NCI-H82 treated with DMSO at 0.1 percent for 48 hours (cell line): ENCODE data around the gene TMEM80.

ENCODE experiments used
- DNase-seq: peaks from one replicate; lab custom pipeline; 2025; ENCODE audit not compliant: unreplicated experiment; lab: John Stamatoyannopoulos, UW

The TMEM80 gene

DNA sequence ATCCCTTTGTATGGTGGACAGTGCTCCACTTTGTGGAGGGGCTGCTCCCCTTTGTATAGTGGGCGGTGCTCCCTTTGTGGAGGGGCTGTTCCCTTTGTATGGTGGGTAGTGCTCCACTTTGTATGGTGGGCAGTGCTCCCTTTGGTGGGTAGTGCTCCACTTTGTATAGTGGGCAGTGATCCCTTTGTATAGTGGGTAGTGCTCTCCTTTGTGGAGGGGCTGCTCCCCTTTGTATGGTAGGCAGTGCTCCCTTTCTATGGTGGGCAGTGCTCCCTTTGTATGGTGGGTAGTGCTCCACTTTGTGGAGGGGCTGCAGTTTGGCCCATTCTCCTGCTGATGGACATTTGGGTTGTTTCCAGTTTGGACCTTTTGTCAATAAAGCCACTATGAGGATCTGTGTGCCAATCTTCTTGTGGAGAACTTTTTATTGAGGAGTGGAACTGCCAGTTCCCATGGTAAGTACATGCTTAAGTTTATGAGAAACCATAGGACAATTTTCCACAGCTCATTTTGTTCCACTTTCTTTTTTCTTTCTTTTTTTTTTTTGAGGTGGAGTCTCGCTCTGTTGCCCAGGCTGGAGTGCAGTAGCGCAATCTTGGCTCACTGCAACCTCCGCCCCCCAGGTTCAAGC, 47.1 kb downstream of the TMEM80 start:
- DNase-seq, result no peak

DNA sequence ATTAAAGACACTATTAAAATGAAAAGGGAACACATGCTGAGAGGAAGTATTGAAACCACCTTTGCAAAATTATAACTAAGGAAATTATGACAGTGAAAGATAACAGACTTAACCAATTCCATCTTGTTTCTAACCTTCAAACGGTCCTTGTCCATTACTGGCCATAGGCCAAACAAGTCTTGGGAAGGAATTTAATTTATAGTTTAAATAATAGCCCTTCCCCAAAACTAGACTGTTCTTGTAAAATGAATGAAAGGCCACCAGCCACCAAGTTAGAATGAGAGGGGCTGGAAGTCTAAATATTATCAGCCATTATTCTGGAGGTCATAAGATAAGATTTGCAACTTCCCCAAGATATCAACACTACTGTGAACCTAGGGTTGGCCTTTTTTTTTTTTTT, 49.8 kb downstream of the TMEM80 start:
- no peak for DNase-seq

DNA sequence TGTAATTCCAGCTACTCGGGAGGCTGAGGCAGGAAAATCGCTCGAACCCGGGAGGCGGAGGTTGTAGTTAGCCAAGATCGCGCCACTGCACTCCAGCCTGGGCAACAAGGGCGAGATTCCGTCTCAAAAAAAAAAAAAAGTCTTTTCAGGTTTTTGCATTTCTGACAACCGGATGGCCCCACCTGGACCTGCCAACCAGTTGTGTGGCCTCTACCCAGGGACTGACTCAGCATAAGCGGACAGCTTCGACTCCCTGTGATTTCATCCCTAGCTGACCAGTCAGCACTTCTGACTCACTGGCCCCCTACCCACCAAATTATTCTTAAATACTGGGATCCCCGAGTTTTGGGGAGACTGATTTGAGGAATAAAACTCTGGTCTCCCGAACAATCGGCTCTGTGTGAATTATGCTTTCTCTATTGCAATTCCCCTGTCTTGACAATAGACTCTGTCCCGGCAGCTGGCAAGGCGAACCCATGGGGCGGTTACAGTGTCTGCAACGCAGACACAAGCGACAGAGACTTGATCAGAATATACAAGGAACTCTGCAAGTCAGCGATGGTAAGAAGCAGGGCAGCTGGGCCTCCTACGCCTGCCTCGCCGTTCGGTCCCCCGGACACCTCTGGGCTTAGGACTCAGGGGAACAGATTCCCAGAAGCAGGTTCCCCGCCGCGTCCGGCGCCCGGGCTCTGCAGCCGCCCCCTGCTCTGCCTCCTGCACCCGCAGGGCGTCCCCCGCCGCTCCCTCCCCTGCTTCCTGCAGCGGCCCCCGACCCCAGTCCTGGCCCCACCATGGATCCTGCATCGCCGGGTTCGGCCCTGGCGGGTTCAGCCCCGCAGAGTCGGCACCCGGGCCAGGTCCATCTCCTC, 50.9 kb downstream of the TMEM80 start:
- DNase-seq, result no peak

DNA sequence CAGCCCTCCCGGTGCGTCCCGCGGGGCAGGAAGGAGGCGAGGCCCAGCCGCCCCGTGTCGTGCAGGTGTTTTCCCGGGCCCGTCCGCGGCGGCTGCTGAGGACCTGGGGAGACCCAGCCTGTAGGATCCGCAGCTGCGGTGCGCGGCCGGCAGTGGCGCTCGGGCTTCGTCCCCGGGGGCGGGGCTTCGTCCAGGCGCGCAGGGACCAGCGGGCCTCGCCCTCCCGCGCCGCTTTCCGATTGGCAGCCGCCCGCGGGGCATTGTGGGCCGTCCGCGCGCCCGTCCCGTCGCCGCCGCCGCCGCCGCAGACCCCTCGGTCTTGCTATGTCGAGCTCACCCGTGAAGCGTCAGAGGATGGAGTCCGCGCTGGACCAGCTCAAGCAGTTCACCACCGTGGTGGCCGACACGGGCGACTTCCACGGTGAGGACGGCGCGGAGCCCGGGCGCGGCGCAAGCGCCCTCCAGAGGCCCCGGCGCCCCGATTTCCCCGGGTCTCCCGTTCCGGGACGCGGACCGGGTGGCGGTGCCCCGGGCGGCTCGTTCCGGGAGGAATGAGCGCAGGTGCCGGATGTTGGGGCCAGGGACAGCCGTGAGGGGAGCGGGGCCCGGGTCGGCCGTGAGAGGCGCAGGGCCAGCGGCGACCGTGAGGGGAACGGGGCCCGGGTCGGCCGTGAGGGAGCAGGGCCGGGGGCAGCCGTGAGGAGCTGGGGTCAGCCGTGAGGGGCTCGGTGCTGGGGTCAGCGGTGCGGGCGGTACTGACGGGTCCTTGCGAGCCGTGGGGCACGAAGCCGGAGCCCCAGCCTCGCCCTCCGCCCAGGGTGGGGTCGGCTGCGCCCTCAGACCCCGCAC, 51.8 kb downstream of the TMEM80 start, which contains the start of gene TALDO1:
TSS of gene TALDO1 (plus strand) at position 307 of the 849 bp plus-strand sequence. CDS start at position 325, 18 bp downstream.
- DNase-seq, result peak; percentile 47

DNA sequence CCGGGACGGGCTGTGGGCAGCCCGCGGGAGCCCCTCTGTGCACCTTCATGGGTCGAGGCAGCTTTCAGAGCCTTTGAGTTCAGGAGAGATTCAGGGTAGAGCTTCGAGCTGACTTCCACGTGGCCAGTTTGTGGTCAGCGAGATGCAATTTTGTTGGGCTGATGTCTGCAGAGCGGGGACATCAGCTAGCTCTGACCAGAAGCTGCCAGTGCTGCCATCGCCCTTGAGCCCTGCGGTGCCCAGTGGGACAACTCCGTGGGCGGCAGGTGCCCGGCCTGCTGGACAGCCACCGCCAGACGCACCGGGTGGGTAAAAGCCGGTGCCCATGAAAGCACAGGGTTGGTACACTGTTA, 52.4 kb downstream of the TMEM80 start:
- DNase-seq, result no peak

DNA sequence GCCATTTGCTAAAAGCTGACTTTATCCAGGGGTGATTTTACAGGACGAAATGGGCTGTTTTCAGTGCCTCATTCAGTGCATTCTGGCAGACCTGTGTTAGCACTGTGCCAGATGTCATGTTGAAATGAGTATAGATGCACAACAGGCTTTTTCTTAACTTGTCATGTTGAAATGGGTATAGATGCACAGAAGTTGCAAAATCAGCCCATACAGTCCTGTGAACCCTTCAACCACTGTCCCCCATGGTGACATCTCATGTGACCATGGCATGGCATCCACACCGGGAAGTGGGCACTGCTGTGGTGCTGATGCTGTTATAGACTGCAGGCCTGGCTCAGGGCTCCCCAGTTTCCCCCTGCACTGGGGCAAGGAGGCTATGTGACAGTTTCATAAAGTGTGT, 54.1 kb downstream of the TMEM80 start:
- no peak for DNase-seq
